Activated CD4-positive, alpha-beta memory T cell treated with anti-CD3 and anti-CD28 coated beads, Interleukin-2, amount 10 ng/mL, durations not matched to agents 7 days and 5 days (primary cell): ENCODE data around the gene ERFE. TPM values are rescaled to one million over a fixed set of nuclear protein-coding genes. Genes with fewer than 3 reads are reported as not detected.
"Not testable (repeated sequence)": the region's sequence is repeated elsewhere in the genome, so short reads cannot be mapped to it uniquely, and the experiment has no call there.

ENCODE experiments used
- CTCF ChIA-PET: fragments of 350-600 bp; sonication (Branson Sonifier 250); formaldehyde crosslinking; loops from one replicate; lab custom pipeline; 2021; ENCODE audit warnings: antibody characterized with exemption, inconsistent platforms; lab: Charles Lee
- POLR2A ChIA-PET: fragments of 350-600 bp; sonication (Branson Sonifier 250); formaldehyde crosslinking; loops from one replicate; lab custom pipeline; 2021; ENCODE audit warnings: antibody characterized with exemption; lab: Charles Lee
- DNase-seq: peaks from one replicate; pipeline ENCODE4 v3.0.0-alpha.2; 2020
- H3K27ac Mint-ChIP-seq: one replicate; pipeline ENCODE4 v1.8.0; 2021; ENCODE audit warnings: mild to moderate bottlenecking, mixed read lengths
- H3K27me3 Mint-ChIP-seq: one replicate; pipeline ENCODE4 v1.8.0; 2021; ENCODE audit warnings: mixed read lengths
- H3K36me3 Mint-ChIP-seq: one replicate; pipeline ENCODE4 v1.8.0; 2021; ENCODE audit warnings: low read depth, mixed read lengths
- H3K4me1 Mint-ChIP-seq: one replicate; pipeline ENCODE4 v1.8.0; 2021; ENCODE audit warnings: mixed read lengths
- H3K4me3 Mint-ChIP-seq: one replicate; pipeline ENCODE4 v1.8.0; 2021; ENCODE audit warnings: mild to moderate bottlenecking, mixed read lengths
- H3K9me3 Mint-ChIP-seq: one replicate; pipeline ENCODE4 v1.8.0; 2021; ENCODE audit warnings: mixed read lengths
- total RNA-seq, 2 experiments: library from RNA; stranded (reverse); gene quantifications; one replicate each; pipeline ENCODE4 v1.2.3, GENCODE V29; 2021

The ERFE gene, protein sequence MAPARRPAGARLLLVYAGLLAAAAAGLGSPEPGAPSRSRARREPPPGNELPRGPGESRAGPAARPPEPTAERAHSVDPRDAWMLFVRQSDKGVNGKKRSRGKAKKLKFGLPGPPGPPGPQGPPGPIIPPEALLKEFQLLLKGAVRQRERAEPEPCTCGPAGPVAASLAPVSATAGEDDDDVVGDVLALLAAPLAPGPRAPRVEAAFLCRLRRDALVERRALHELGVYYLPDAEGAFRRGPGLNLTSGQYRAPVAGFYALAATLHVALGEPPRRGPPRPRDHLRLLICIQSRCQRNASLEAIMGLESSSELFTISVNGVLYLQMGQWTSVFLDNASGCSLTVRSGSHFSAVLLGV
- total RNA-seq, result not detected

DNA sequence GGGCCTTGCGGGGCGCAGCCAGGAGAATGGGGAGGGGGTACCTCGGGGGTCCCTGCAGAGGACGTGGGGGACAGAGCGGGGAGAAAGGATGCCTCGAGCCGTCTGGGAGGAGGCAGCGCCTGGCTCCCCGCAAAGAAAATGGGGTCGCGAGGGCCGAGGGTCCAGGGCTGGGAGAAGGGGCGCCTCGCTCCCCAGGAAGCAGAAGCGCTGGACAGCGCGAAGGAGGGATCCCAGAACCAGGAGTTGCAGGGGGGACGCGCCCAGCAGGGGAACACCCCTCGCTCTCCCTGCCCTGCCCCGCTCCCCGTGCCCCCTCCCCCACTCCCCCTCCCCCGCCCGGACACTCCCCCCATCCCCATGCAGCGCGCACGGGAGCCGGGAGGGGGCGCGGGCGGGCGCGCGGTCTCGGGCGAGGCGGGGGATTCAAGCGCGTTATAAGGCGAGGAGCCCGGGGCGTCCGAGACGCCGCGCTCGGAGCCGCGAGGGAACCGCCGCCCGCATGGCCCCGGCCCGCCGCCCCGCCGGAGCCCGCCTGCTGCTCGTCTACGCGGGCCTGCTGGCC is at the start of gene ERFE:
TSS of gene ERFE (plus strand) at position 462 of the 562 bp plus-strand sequence. CDS start at position 500, 38 bp downstream.
- Mint-ChIP-seq H3K27ac (no peak within 1 kb of the TSS), H3K9me3 (no peaks in the 10 kb centered on the region), H3K36me3 (no peaks in the 10 kb centered on the region), H3K4me3 (peak within 1 kb of the TSS; percentile 20), H3K27me3 (peaks cover 32% of the 10 kb centered on the region), H3K4me1 (peaks cover 4% of the 10 kb centered on the region)
- CTCF ChIA-PET, result no interaction called here
- DNase-seq, result peak; percentile 56
- POLR2A ChIA-PET, result interaction anchor here (0.6 kb wide), 1 partner anchor 38 kb away, joined by 3 read pairs; no protein-coding TSS in a partner anchor

DNA sequence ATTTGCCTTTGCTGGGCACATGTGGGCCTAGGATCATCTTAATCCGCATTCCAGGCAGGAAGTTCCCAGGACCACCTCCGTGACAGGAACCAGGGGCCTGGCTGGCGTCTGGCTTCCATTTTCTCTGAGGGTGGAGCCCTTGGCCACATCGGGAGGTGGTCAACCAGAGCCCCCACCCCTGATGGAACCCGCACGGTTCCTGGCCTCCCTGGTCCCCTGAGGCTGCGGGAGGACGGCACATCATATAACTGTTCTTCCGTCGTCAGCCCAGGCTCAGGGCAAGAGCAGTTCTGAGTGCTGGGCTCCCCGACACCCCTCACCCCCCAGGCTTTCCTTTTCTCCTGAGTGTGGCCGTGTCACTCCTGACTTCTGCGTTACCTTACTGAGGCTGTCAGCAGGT is 45.2 kb upstream of the ERFE start:
- Mint-ChIP-seq H3K36me3 (no peaks in the 10 kb centered on the region), H3K4me1 (peaks cover 2% of the 10 kb centered on the region), H3K4me3 (no peak overlapping the region), H3K27me3 (peaks cover 9% of the 10 kb centered on the region), H3K27ac (no peak overlapping the region), H3K9me3 (peaks cover 4% of the 10 kb centered on the region)
- CTCF ChIA-PET, result no interaction called here
- no peak for DNase-seq
- POLR2A ChIA-PET, result no interaction called here

DNA sequence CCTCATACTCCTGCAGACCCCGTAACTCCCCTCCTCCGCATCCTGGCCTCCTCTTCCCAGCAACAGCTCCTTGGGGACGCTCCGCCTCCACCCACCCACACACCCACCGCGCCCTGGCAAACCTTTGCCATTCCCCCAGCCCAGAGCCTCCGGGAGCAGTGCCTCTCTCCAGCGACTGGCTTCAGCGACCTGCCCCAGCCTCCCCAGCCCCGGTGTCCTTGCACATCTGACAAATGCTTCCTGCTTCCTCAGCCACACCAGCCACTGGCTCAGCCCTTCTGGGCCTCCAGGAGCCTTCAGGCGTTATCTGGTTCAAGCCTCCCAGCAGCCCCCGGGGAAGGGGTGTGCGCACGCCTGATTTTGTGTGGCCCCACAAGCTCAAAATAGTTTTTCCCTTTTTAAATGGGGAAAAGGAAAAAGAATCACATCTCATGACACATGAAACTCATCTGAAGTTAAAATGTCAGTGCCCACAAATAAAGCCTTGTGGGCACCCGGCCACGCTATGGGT is 44.4 kb upstream of the ERFE start:
- peaks cover 9% of the 10 kb centered on the region for H3K27me3 Mint-ChIP-seq
- ChIA-PET POLR2A (no interaction called here), CTCF (no interaction called here)
- no peaks in the 10 kb centered on the region for H3K36me3 Mint-ChIP-seq
- no peaks in the 10 kb centered on the region for H3K4me1 Mint-ChIP-seq
- no peak overlapping the region for H3K27ac Mint-ChIP-seq
- DNase-seq, result no peak
- peaks cover 4% of the 10 kb centered on the region for H3K9me3 Mint-ChIP-seq
- H3K4me3 Mint-ChIP-seq, result no peak overlapping the region

DNA sequence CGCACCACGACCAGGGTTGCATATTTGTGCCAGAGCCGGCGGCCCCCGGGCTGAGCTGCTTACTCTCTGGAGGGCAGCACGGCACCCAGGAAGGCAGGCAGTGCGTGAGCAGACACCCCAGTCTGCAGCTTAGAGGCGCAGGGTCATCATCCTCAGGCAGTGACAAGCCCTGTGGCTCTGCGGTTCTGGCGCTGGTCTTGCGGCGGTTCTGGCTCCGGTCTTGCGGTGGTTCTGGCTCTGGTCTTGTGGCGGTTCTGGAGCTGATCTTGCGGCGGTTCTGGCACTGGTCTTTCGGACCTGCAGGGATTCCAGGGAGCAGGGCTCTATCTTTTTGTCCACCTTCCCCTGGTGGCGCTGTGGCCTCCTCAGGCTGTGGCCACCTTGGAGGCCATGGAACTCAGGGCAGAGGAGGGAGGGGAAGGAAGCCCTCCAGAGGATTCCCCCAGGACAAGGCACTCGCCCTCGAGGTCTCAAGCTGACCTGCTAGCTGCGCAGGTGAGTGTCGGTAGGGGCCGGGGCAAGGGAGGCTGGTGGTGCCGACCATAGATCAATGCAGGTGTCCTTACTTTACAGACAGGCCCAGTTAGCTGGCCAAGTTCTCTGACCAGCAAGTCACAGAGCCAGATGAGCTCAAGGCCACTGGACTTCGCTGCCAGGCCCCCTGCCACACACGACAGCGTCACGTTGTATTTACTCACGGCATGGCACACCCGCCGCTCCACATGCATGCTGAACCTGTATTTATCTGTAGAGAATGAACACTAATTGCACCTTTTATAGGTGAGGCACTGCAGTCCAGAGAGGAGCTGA is 43.7 kb upstream of the ERFE start:
- H3K36me3 Mint-ChIP-seq, result no peaks in the 10 kb centered on the region
- H3K27me3 Mint-ChIP-seq, result peaks cover 11% of the 10 kb centered on the region
- POLR2A ChIA-PET, result interaction anchor here (0.6 kb wide), 1 partner anchor 372 kb away, joined by 3 read pairs; no protein-coding TSS in a partner anchor
- H3K27ac Mint-ChIP-seq, result no peak overlapping the region
- no peaks in the 10 kb centered on the region for H3K4me1 Mint-ChIP-seq
- CTCF ChIA-PET, result no interaction called here
- no peak overlapping the region for H3K4me3 Mint-ChIP-seq
- H3K9me3 Mint-ChIP-seq, result peaks cover 4% of the 10 kb centered on the region
- DNase-seq, result no peak

DNA sequence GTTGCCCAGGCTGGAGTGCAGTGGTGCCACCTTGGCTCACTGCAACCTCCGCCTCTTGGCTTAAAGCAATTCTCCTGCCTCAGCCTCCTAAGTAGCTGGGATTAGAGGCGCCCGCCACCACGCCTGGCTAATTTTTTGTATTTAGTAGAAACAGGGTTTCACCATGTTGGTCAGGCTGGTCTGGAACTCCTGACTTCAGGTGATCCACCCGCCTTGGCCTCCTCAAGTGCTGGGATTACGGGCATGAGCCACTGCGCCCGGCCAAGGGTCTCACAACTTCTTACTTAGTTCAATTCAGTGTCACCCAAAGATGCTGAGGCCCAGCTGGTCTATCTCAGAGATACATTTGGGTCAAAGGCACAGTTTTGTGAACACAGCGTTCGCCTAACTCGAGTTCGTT is 43.1 kb upstream of the ERFE start:
- CTCF ChIA-PET, DNase-seq, H3K4me1 Mint-ChIP-seq, H3K36me3 Mint-ChIP-seq, H3K4me3 Mint-ChIP-seq, POLR2A ChIA-PET, H3K9me3 Mint-ChIP-seq, H3K27ac Mint-ChIP-seq: not testable (repeated sequence)
- H3K27me3 Mint-ChIP-seq, result peaks cover 11% of the 10 kb centered on the region

DNA sequence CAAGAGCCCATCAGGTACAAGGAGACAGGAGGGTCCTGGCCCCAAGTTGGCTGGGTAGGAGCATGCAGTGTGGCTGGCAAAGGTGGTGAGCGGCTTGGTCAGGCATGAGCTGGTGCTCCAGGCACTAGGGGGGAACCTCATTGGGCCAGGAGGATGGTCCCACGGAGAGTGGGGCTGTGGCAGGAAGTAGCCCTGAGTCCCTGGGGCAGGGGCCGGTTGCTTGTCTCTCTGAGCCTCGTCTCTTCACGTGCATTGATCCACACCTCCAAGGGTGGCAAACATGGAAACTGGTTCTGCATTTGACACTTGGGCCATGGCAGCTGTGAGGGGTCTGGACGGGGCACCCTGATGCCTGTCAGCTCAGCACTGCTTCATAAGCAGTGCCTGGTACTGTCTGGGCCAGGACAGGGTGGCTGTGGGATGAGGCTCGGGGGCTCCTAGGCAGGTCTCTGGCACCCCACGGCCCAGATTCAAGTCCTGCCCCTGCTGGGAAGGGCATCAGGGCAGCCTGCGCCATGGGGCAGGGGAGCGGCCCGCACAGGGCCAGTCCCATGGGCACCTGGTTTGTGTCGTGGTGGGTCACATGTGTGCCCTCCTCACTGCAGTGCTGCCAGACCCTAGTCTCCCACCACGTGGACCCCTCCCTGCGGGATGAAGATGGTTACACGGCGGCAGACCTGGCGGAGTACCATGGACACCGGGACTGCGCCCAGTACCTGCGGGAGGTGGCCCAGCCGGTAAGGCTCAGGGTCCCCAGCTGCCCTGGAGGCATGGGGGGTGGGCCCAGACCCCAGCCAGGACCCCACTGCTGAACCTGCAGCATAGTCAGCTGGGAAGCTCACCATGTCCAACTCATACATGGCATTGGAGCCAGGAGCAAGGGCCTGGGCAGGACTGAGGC is 42.2 kb upstream of the ERFE start:
- ChIA-PET POLR2A (no interaction called here), CTCF (no interaction called here)
- no peaks in the 10 kb centered on the region for H3K36me3 Mint-ChIP-seq
- H3K4me3 Mint-ChIP-seq, result no peak overlapping the region
- H3K27ac Mint-ChIP-seq, result no peak overlapping the region
- H3K4me1 Mint-ChIP-seq, result no peaks in the 10 kb centered on the region
- peaks cover 11% of the 10 kb centered on the region for H3K27me3 Mint-ChIP-seq
- peaks cover 4% of the 10 kb centered on the region for H3K9me3 Mint-ChIP-seq
- DNase-seq, result no peak

DNA sequence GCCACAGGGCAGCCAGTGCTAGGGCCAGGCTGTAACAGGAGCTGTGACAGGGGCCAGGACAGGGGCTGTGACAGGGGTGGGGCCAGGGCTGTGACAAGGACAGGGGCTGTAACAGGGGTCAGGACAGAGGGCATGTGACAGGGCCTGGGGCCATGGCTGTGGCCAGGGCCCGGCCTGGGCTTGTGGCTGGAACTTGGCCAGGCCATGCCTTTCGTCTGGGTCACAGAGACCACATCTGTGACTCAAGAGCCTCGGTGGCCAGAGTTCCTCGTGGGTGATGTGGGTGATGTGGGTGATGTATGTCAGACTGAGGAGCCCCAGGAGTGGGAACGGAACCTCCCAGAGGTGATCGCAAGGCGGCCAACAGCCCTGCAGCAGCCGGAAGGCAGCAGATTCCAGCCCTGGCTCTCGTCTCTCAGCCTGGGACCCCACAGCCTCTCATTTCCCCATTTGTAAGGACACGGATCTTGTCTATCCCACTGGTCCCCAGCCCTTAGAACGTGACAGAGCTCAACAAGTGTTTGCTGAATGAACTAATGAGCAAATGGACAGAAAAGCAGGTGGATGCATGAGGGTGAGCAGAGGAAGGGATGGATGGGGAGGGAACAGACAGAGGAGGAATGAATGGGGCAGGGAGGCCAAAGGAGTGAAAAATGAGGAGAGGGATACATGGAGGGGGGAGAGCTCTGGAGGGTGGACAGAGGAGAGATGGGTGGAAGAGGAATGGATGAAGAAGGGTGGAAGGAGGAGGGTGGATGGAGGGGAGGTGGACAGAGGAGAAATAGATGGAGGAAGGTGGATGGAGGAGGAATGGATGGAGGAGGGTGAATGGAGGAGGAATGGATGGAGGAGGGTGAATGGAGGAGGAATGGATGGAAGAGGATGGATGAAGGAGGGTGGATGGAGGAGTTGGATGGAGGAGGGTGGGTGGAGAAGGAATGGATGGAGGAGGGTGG is 41.3 kb upstream of the ERFE start:
- ChIA-PET CTCF (no interaction called here), POLR2A (no interaction called here)

DNA sequence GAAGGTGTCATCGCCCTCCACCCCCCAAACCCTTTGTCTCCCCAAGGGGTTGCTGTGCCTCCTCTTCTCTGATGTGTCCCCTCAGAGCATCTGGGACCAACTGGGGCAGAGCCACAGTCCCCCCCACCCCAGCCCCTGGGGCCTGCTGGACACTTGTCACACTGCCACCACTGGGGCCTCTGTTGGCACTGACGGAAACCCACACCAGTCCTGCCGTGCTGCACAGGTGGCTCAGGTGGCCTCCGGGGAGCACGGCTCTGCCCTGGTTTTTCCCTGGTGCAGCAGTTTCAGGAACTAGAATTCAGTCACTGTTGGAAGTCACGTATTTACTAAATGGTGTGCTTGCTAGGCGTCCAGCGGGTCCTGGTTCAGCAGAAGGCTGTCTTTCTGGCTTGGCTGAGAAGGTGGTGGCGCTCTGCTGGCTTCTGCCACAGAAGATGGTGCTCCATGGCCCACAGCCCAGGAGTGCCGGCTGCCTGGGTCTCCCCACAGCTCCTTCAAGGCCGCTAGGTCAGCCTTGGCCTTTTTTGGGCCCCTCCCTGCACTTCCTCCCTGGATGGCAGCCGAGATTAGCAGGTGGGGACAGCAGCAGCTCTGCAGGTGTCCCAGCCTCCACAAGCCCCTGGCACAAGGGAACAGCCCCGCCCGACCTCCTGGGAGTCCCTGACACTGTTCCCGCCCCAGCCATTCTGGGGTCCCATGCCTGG is 38.9 kb upstream of the ERFE start:
- Mint-ChIP-seq H3K9me3 (no peaks in the 10 kb centered on the region), H3K4me3 (no peak overlapping the region), H3K36me3 (no peaks in the 10 kb centered on the region), H3K27ac (no peak overlapping the region), H3K4me1 (no peaks in the 10 kb centered on the region), H3K27me3 (peaks cover 6% of the 10 kb centered on the region)
- no peak for DNase-seq
- ChIA-PET POLR2A (no interaction called here), CTCF (no interaction called here)

More for the DNA sequence above, 41.3 kb upstream of the ERFE start:
- Mint-ChIP-seq H3K9me3 (peaks cover 4% of the 10 kb centered on the region), H3K36me3 (no peaks in the 10 kb centered on the region), H3K27ac (no peak overlapping the region), H3K4me1 (no peaks in the 10 kb centered on the region), H3K27me3 (peaks cover 11% of the 10 kb centered on the region), H3K4me3 (no peak overlapping the region)
- DNase-seq, result no peak

DNA sequence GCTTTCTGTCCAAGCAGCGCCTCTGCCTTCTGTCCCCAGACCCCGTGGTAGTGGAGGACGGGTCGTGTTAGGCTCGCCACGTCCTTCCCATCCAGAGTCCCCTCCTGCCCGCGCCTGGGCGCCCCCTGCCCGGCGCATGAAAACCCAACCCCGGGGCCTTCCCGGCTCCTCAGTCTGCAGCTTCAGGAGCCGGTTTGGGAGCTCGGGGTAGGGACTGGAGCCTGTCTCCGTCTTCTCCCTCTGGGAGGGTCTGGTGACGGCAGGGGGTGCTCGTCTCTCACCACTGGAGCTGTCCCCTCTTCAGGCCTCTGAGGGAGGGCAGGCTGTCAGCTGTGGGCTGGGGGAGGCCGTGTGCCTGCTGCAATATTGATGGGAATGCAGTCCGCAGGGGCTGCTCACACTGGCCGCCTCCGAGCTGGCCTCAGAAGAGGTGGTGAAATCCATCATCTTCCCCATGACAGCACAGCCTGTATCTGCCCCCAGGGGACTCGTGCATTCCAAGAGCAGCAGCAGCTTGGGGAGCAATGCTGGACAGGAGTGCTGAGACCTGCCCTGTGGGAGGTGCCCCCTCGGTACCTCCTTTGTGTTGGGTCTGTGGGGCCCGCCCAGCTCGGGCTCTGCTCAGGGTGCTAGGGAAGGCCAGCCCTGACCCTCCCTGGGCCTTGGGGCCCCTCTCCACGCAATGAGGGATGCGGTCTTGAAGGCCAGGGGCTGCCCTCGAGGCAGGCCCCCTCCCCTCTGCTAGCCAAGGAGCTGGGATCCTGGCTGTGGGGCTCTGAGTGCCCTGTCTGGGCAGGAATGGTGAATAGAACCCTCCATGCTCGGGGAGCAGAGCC is 38.1 kb upstream of the ERFE start:
- no peak overlapping the region for H3K4me3 Mint-ChIP-seq
- H3K36me3 Mint-ChIP-seq, result no peaks in the 10 kb centered on the region
- no peak for DNase-seq
- ChIA-PET CTCF (interaction anchor here (0.5 kb wide), 1 partner anchor 355 kb away, joined by 4 read pairs; no protein-coding TSS in a partner anchor), POLR2A (no interaction called here)
- no peaks in the 10 kb centered on the region for H3K4me1 Mint-ChIP-seq
- H3K27me3 Mint-ChIP-seq, result peaks cover 6% of the 10 kb centered on the region
- H3K27ac Mint-ChIP-seq, result no peak overlapping the region
- H3K9me3 Mint-ChIP-seq, result no peaks in the 10 kb centered on the region

DNA sequence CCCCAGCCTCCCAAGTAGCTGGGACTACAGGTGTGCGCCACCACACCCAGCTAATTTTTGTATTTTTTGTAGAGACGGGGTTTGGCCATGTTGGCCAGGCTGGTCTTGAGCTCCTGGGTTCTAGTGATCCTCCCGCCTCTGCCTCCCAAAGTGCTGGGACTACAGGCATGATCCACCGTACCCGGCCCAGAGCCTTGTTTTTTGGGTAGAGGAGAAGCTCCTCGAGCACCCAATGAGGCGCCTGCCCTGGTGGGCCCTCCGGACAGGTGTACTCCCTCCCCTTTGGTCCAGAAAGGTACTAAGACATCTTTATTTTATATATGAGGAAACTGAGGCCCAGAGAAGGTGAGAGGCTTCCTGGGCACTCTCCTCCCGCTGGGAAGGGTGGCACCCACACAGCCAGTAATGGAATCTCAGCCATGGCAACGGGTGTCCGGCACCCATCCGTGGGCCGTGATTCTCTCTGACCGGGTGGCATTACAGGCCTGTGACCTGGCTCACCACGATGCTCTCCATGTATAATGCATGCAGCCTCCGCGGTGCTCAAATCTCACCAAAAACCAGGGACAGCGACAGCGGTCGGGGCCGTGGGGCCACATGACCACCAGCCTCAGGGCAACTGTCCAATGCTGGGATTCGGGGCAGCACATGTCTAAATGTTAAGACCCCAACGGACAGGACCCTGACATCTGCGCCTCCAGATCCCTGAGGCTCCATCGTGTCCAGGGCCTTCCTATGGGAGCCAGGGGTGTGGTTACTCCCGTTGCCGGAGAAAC is 37.1 kb upstream of the ERFE start:
- CTCF ChIA-PET, result no interaction called here
- Mint-ChIP-seq H3K4me1 (no peaks in the 10 kb centered on the region), H3K4me3 (no peak overlapping the region)

More for the DNA sequence above, 37.1 kb upstream of the ERFE start:
- no peak overlapping the region for H3K27ac Mint-ChIP-seq
- POLR2A ChIA-PET, result no interaction called here
- DNase-seq, result no peak
- no peaks in the 10 kb centered on the region for H3K9me3 Mint-ChIP-seq
- peaks cover 6% of the 10 kb centered on the region for H3K27me3 Mint-ChIP-seq
- no peaks in the 10 kb centered on the region for H3K36me3 Mint-ChIP-seq
